DND-41 (cell line): ENCODE measurements around the gene LDLR.
A peak's percentile ranks its signal among the peaks of the same experiment; 100 is the strongest.

ENCODE experiments used
- ATAC-seq: fragments of 200-7000 bp; cut with Tn5 transposase; 3 replicates; pipeline ENCODE4 v1.9.1; 2021; ENCODE audit warnings: low read depth; ENCODE audit not compliant: insufficient read depth
- DNase-seq: peaks from one replicate; pipeline ENCODE4 v3.0.0-alpha.2; 2020
- H2AFZ ChIP-seq: 2 replicates; pipeline ENCODE4 v1.6.0; 2012; ENCODE audit warnings: low read depth, low read length
- H3K27ac ChIP-seq: 2 replicates; pipeline ENCODE4 v1.5.1; 2012; ENCODE audit warnings: low read length, inconsistent platforms
- H3K27me3 ChIP-seq: fragments of 200-600 bp; sonication (generic); 2 replicates; pipeline ENCODE4 v1.6.0; 2012; ENCODE audit warnings: low read length, mild to moderate bottlenecking, inconsistent platforms; ENCODE audit not compliant: insufficient read depth, poor library complexity
- H3K36me3 ChIP-seq: 2 replicates; pipeline ENCODE4 v1.5.1; 2012; ENCODE audit warnings: low read length, inconsistent platforms; ENCODE audit not compliant: insufficient read depth
- H3K4me1 ChIP-seq: 2 replicates; pipeline ENCODE4 v1.5.1; 2012; ENCODE audit warnings: mild to moderate bottlenecking, low read length; ENCODE audit not compliant: insufficient read depth
- H3K4me2 ChIP-seq: 2 replicates; pipeline ENCODE4 v1.6.0; 2012; ENCODE audit warnings: mild to moderate bottlenecking, moderate library complexity, low read length, inconsistent platforms; ENCODE audit not compliant: insufficient read depth
- H3K4me3 ChIP-seq, 2 experiments: fragments of 200-600 bp in 1 of 2; shearing (Covaris generic) in 1 of 2; 2 replicates each; pipeline ENCODE4 v1.5.1; 2012 to 2016; ENCODE audit warnings: inconsistent platforms in 2 of 2, low read length in 2 of 2, mild to moderate bottlenecking in 2 of 2, low read depth in 1 of 2, moderate library complexity in 1 of 2
- H3K79me2 ChIP-seq: 2 replicates; pipeline ENCODE4 v1.6.0; 2012; ENCODE audit warnings: low read length, inconsistent platforms; ENCODE audit not compliant: insufficient read depth
- H3K9ac ChIP-seq: 2 replicates; pipeline ENCODE4 v1.6.0; 2012; ENCODE audit warnings: low read depth, mild to moderate bottlenecking, inconsistent platforms, low read length, moderate library complexity
- H3K9me3 ChIP-seq: 2 replicates; pipeline ENCODE4 v1.5.1; 2012; ENCODE audit warnings: low read length, moderate library complexity, mild to moderate bottlenecking, inconsistent platforms; ENCODE audit not compliant: insufficient read depth, severe bottlenecking
- H4K20me1 ChIP-seq: 2 replicates; pipeline ENCODE4 v1.6.0; 2012; ENCODE audit warnings: low read length; ENCODE audit not compliant: insufficient read depth
- CTCF ChIP-seq: IDR thresholded peaks from 2 replicates; pipeline ENCODE4 v1.5.1; 2012; ENCODE audit warnings: borderline replicate concordance, low read length, moderate library complexity, mild to moderate bottlenecking; ENCODE audit not compliant: poor library complexity, severe bottlenecking; ENCODE audit errors: extremely low read depth
- EZH2 ChIP-seq: IDR thresholded peaks from 3 replicates; pipeline ENCODE4 v1.6.1; 2012; ENCODE audit warnings: borderline replicate concordance, low read depth, mild to moderate bottlenecking, moderate library complexity, low read length, inconsistent platforms; ENCODE audit not compliant: severe bottlenecking

LDLR gene

GRCh38 chr19:11142528-11143171 lies 53.4 kb downstream of the LDLR start:
- Histone ChIP-seq H3K4me1 (peaks cover 4% of the 10 kb centered on the region; the same call in 1 of the 2 replicates), H3K27ac (peak overlapping the region; percentile 5; the same call in 1 of the 2 replicates), H3K9ac (no peak overlapping the region), H3K9me3 (no peaks in the 10 kb centered on the region), H3K4me2 (no peak overlapping the region), H3K36me3 (peaks cover 55% of the 10 kb centered on the region), H3K4me3 (no peak overlapping the region), H3K27me3 (no peaks in the 10 kb centered on the region), H4K20me1 (peaks cover 27% of the 10 kb centered on the region), H3K79me2 (peaks cover 16% of the 10 kb centered on the region), H2AFZ (no peak overlapping the region)
- TF ChIP-seq CTCF: no peak
- TF ChIP-seq EZH2: no peak
- ATAC-seq: no peak
- no peak for DNase-seq

GRCh38 chr19:11145536-11145924 lies 56.3 kb downstream of the LDLR start:
- peaks cover 4% of the 10 kb centered on the region; the same call in 1 of the 2 replicates for H3K4me1 ChIP-seq
- peaks cover 76% of the 10 kb centered on the region for H3K36me3 ChIP-seq
- H3K79me2 ChIP-seq: peaks cover 39% of the 10 kb centered on the region
- H4K20me1 ChIP-seq: peaks cover 28% of the 10 kb centered on the region
- DNase-seq: no peak
- no peaks in the 10 kb centered on the region for H3K9me3 ChIP-seq
- TF ChIP-seq CTCF (no peak), EZH2 (no peak)
- H3K9ac ChIP-seq: no peak overlapping the region
- no peak overlapping the region for H3K27ac ChIP-seq
- no peak for ATAC-seq
- H3K4me3 ChIP-seq: no peak overlapping the region
- H2AFZ ChIP-seq: no peak overlapping the region
- no peaks in the 10 kb centered on the region for H3K27me3 ChIP-seq
- no peak overlapping the region for H3K4me2 ChIP-seq

- Histone ChIP-seq H3K27me3 (no peaks in the 10 kb centered on the region), H2AFZ (no peak overlapping the region), H3K79me2 (peaks cover 60% of the 10 kb centered on the region), H3K4me2 (no peak overlapping the region), H3K36me3 (peaks cover 84% of the 10 kb centered on the region), H3K9ac (no peak overlapping the region), H3K4me1 (peaks cover 14% of the 10 kb centered on the region), H4K20me1 (peaks cover 39% of the 10 kb centered on the region), H3K9me3 (no peaks in the 10 kb centered on the region), H3K27ac (no peak overlapping the region), H3K4me3 (no peak overlapping the region)
- TF ChIP-seq EZH2 (no peak), CTCF (no peak)
- DNase-seq (no peak), ATAC-seq (no peak)
Measured at GRCh38 chr19:11148001-11148400, 58.7 kb downstream of the LDLR start.
